Erythroblast (primary cell): ENCODE data around the gene SPART.

Source experiments
- GATA1 ChIP-seq: IDR thresholded peaks from 2 replicates; pipeline ENCODE4 v1.6.1; 2011; ENCODE audit warnings: low read depth, mild to moderate bottlenecking, control low read depth, low read length, moderate library complexity
- POLR2A ChIP-seq: IDR thresholded peaks from 2 replicates; pipeline ENCODE4 v1.6.1; 2011; ENCODE audit warnings: mild to moderate bottlenecking, low read length

DNA sequence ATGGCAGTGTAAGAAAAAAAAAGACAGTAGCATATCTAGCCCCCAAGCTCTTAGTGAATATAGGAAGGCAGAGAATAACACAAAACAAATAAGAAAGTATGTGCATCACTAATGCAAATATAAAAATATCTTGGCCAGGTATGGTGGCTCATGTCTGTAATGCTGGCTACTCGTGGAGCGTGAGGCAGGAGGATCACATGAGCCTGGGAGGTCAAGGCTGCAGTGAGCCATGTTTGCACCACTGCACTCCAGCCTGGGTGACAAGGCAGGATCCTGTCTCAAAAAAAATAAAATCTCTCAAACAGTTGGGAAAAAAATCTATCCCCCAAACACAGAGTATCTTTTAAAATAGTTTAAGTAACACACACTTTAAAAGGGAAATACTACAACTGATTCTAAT, 17.4 kb downstream of the SPART start:
- TF ChIP-seq POLR2A (no peak), GATA1 (no peak)
